ENCODE results near the gene LCN2.
"Not testable (repeated sequence)": the region's sequence is repeated elsewhere in the genome, so short reads cannot be mapped to it uniquely, and the experiment has no call there.

LCN2 gene

GRCh38 chr9:128149001-128149701 lies at the start of gene LCN2:
TSS of gene LCN2 (plus strand) at chr9:128149453. CDS start at chr9:128149526, 73 bp downstream.
- no peak for DNase-seq

- no peak for DNase-seq
These were observed 49.2 kb upstream of the LCN2 start for GRCh38 chr9:128099932-128100491.

DNA sequence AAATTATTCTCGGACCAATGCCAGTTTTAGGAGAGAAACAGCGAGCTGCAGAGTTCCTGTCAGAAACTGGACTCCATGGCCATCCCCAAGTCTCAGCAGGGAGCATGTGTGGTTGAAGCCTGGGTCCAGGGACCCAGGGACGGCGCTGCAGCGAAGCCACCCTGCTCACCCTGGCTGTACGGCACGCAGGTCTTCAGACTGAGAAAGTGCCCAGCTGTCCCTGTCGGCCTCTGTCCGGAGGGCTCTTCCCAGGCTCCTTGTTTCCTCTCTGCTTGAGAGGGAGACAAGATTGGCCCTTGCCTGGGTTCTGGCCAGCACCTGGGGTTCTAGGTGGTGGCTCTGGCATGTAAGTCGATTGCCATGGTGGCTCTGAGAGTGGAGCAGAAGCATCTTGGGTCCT lies 48.7 kb upstream of the LCN2 start:
- DNase-seq: no peak

- no peak for DNase-seq
These were observed 48.0 kb upstream of the LCN2 start for GRCh38 chr9:128101231-128101661.

GRCh38 chr9:128101690-128102089 lies 47.6 kb upstream of the LCN2 start:
- no peak for DNase-seq

DNA sequence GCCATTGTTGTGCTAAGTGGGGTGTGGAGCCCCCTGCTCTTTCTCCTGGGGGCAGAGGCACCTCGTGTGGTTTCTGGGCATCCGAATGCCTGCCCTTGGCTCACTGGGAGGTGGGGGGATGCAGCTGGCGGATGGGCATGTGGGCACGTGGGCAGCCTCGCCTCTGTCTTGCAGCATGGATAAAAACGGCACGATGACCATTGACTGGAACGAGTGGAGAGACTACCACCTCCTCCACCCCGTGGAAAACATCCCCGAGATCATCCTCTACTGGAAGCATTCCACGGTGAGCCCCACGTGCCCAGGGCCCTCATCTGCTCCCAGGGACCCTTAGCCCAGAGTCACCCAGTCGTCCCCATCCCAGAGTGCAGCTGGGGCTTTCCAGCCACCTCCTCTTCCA lies 47.1 kb upstream of the LCN2 start:
- no peak for DNase-seq

- DNase-seq: no peak
These were observed 46.2 kb upstream of the LCN2 start for GRCh38 chr9:128102861-128103588.

DNA sequence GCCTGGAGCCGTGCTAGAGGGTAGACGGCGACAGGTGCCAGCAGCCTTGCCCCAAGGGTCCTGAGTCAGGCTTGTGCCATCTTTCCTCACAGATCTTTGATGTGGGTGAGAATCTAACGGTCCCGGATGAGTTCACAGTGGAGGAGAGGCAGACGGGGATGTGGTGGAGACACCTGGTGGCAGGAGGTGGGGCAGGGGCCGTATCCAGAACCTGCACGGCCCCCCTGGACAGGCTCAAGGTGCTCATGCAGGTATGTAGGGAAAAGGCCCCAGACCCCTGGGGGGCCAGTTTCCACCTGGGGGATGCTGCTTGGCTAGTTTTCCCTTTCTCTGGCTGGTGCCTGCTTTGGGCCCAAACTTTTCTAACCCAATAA lies 45.7 kb upstream of the LCN2 start:
- no peak for DNase-seq

DNA sequence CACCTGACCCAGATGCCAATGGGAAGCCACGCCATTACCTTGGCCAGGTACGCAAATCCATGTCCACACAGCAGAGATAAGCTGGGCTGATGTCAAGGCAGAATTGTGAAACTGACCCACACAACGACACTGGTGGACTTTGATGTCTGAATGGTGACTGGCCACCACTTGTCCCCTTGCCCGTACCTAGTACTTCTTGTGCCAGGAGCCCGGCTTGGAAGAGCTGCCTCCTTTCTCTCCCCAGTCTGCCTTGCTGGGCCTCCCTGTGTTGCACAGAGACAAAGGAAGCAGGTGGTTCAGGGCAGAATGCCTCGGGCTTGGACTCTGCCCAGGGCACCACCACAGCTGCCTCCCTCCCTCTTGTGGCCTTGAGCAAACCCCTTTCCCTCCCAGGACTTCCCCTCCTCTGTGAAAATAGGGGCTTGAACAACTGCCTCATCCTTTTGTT lies 45.1 kb upstream of the LCN2 start:
- DNase-seq: no peak

DNA sequence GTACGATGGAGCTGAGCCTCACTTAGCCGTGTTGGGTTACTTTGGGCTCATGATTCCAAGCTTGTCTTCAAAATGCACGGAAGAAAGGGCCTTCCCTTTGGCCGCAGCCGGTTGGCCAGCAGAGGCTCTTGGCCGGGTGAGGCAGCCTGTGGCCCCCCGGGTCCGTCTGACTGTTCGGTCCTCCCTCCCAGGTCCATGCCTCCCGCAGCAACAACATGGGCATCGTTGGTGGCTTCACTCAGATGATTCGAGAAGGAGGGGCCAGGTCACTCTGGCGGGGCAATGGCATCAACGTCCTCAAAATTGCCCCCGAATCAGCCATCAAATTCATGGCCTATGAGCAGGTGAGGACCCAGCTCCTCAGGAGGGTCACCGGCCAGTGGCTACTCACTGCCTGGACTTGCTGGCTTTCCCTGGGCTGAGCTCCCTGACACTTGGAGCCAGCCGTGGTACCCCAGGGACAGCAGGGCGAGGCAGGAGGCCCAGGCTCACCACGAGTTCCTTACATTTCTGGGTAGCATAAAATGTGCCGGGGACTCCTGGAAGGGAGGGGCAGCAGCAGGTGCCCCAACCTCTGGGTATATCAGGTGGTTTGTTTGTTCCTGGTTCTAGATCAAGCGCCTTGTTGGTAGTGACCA lies 43.6 kb upstream of the LCN2 start:
- DNase-seq: no peak

- DNase-seq: no peak
These were observed 42.9 kb upstream of the LCN2 start for GRCh38 chr9:128106181-128106939.

- no peak for DNase-seq
These were observed 42.2 kb upstream of the LCN2 start for GRCh38 chr9:128106940-128107467.

DNA sequence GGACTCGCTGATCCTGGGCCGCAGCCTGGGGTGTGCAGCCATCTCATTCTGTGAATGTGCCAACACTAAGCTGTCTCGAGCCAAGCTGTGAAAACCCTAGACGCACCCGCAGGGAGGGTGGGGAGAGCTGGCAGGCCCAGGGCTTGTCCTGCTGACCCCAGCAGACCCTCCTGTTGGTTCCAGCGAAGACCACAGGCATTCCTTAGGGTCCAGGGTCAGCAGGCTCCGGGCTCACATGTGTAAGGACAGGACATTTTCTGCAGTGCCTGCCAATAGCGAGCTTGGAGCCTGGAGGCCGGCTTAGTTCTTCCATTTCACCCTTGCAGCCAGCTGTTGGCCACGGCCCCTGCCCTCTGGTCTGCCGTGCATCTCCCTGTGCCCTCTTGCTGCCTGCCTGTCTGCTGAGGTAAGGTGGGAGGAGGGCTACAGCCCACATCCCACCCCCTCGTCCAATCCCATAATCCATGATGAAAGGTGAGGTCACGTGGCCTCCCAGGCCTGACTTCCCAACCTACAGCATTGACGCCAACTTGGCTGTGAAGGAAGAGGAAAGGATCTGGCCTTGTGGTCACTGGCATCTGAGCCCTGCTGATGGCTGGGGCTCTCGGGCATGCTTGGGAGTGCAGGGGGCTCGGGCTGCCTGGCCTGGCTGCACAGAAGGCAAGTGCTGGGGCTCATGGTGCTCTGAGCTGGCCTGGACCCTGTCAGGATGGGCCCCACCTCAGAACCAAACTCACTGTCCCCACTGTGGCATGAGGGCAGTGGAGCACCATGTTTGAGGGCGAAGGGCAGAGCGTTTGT lies 41.6 kb upstream of the LCN2 start:
- no peak for DNase-seq

DNA sequence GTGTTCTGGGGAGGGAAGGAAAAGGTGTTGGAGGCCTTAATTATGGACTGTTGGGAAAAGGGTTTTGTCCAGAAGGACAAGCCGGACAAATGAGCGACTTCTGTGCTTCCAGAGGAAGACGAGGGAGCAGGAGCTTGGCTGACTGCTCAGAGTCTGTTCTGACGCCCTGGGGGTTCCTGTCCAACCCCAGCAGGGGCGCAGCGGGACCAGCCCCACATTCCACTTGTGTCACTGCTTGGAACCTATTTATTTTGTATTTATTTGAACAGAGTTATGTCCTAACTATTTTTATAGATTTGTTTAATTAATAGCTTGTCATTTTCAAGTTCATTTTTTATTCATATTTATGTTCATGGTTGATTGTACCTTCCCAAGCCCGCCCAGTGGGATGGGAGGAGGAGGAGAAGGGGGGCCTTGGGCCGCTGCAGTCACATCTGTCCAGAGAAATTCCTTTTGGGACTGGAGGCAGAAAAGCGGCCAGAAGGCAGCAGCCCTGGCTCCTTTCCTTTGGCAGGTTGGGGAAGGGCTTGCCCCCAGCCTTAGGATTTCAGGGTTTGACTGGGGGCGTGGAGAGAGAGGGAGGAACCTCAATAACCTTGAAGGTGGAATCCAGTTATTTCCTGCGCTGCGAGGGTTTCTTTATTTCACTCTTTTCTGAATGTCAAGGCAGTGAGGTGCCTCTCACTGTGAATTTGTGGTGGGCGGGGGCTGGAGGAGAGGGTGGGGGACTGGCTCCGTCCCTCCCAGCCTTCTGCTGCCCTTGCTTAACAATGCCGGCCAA lies 40.8 kb upstream of the LCN2 start:
- no peak for DNase-seq

- DNase-seq: no peak
These were observed 40.1 kb upstream of the LCN2 start for GRCh38 chr9:128109050-128109709.

DNA sequence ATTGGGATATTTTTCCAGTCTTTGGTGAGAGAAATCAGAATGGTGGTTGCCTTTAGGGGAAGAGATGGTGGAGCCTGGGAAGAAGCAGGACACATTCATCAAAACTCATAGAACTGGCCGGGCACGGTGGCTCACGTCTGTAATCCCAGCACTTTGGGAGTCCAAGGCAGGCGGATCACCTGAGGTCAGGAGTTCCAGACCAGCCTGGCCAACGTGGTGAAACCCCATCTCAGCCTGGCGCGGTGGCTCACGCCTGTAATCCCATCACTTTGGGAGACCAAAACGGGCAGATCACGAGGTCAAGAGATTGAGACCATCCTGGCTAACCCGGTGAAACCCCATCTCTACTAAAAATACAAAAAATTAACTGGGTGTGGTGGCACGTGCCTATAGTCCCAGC lies 37.5 kb upstream of the LCN2 start:
- DNase-seq: not testable (repeated sequence)

- DNase-seq: no peak
These were observed 35.5 kb upstream of the LCN2 start for GRCh38 chr9:128113526-128114325.

- DNase-seq: no peak
These were observed 34.7 kb upstream of the LCN2 start for GRCh38 chr9:128114326-128115186.
